RPMI8226 (cell line): Measurements from ENCODE around the gene SAMHD1.
"Not testable (repeated sequence)": the region's sequence is repeated elsewhere in the genome, so short reads cannot be mapped to it uniquely, and the experiment has no call there.

Source experiments
- DNase-seq: peaks from one replicate; pipeline ENCODE4 v3.0.0-alpha.2; 2015

SAMHD1 gene

DNA sequence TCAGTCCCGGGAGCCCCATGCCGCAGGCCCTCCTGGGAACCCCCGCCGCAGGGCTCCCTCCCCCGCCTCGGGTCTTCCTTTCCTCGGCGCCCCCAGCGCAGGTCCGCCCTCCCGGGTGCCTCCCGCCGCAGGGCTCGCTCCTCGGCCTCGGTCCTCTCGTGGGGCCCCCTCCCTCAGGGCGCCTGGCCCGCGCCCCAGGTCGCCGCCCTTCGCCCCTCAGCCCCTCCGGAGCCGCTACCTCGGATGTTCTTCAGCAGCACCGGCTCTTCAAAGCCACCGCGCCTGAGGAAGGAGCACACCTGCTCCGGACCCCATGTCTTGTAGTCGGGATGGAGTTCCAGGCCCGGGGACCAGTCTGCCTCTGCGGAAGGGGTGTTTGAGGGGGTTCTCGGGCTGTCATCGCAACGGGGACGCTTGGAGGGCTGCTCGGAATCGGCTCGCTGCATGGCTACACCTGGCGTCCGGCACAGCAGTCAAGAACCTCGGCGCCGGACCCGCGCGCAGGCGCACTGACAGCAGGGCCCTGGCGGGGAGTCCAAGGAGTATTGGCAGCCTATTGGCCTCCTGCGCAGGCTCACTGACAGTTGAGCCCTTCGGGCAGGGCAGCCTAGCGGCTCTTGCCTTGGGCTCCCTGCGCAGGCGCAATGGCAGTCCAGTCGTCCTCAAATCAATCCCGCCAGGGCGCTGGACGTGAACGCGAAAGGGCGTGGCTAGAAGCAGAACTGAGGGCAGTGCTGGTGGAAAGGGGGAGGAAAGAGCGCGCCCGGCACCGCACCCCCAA lies at the start of gene SAMHD1:
TSS of gene SAMHD1 (minus strand) at position 511 of the 781 bp plus-strand sequence. CDS start at position 446, 65 bp downstream.
- peak; percentile 99 for DNase-seq

DNA sequence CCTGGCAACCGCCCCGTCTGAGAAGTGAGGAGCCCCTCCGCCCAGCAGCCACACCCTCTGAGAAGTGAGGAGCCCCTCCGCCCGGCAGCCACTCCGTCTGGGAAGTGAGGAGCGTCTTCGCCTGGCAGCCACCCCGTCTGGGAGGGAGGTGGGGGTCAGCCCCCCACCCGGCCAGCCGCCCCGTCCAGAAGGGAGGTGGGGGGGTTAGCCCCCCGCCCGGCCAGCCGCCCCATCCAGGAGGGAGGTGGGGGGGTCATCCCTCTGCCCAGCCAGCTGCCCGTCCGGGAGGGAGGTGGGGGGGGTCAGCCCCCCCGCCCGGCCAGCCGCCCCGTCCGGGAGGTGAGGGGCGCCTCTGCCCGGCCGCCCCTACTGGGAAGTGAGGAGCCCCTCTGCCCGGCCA lies 48.7 kb upstream of the SAMHD1 start:
- DNase-seq: not testable (repeated sequence)

DNA sequence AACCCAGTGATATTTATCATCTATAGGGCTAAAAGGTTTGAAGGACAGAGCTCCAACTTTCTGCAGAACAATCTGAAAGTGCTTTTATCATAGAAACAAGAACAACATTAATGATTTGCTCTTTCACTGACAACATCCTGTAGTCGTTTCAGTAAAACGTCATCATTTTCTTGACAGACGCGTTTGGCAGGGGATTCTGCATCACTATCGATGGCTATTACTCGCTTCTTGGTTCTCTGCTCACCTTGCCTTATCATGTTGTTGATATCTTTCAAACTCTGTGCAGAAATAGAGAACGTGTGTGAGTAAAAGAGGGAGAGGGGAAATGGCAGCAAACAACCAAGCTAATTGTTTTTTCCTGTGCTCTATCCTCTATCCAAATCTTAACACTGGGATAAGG lies 47.1 kb upstream of the SAMHD1 start:
- DNase-seq: no peak

DNA sequence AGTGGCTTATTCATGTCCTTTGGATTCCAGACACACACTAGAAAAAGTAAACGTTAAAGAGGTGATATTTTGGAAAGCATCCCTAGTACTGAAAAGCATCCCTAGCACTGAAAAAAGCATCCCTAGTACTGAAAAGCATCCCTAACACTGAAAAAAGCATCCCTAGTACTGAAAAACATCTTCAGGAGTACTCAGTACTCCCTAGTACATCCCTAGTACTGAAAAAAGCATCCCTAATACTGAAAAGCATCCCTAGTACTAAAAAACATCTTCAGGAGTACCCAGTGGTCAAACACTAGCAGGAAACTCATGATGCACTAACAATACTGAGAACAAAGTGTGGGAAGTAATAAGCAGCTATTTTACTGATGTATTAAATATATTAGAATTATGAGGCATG lies 45.6 kb upstream of the SAMHD1 start:
- no peak for DNase-seq

DNA sequence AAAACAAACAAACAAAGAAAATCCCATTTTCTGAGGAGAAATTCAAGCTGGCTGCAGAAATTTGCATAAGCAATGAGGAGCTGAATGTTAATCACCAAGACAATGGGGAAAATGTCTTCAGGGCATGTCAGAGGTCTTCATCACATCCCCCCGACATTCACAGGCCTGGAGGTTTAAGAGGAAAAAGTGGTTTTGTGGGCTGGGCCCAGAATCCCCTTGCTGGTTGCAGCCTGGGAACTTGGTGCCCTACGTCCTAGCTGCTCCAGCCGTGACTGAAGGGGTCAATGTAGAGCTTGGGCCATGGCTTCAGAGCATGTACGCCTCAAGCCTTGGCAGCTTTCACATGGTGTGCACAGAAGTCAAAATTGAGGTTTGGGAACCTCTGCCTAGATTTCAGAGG lies 42.7 kb upstream of the SAMHD1 start:
- not testable (repeated sequence) for DNase-seq

DNA sequence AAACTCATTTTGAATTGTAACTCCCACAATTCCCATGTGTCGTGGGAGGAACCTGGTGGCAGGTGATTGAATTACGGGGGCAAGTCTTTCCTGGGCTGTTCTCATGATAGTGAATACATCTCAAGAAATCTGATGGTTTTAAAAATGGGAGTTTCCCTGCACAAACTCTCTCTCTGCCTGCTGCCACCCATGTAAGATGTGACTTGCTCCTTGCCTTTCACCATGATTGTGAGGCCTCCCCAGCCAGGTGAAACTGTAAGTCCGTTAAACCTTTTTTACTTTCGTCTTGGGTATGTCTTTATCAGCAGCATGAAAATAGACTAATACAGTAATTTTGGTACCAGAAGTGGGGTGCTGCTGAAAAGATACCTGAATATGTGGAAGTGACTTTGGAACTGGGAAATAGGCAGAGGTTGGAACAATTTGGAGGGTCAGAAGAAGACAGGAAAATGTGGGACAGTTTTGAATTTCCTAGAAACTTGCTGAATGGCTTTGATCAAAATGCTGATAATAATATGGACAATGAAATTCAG lies 41.4 kb upstream of the SAMHD1 start:
- no peak for DNase-seq

DNA sequence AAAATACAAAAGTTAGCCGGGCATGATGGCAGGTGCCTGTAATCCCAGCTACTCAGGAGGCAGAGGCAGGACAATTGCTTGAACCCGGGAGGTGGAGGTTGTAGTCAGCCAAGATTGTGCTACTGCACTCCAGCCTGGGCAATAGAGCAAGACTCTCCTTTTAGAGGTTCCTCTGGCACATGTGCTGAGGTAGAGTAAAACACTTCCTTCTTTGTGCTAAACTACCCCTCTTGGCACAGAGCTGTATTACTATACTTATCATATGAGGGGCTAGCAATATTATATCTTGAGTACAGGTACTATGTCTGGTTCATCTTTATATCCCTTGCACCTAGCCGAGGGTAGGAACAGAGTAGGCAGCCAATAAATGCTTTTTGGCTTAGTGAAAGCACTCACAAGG lies 40.2 kb upstream of the SAMHD1 start:
- DNase-seq: no peak

DNA sequence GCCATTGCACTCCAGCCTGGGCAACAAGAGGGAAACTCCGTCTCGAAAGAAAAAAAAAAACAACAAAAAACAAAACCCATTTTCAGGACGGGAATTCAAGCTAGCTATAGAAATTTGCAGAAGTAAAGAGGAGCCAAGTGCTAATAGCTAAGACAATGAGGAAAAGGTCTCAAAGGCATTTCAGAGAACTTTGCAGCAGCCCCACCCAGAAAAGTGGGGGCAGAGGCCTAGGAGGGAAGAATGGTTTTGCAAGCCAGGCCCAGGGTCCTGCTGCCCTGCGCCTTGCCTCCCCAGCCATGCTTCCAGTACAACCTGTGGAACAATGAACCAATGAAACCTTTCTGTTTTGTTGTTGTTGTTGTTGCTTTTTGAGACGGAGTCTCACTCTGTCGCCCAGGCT lies 38.3 kb upstream of the SAMHD1 start:
- DNase-seq: no peak

DNA sequence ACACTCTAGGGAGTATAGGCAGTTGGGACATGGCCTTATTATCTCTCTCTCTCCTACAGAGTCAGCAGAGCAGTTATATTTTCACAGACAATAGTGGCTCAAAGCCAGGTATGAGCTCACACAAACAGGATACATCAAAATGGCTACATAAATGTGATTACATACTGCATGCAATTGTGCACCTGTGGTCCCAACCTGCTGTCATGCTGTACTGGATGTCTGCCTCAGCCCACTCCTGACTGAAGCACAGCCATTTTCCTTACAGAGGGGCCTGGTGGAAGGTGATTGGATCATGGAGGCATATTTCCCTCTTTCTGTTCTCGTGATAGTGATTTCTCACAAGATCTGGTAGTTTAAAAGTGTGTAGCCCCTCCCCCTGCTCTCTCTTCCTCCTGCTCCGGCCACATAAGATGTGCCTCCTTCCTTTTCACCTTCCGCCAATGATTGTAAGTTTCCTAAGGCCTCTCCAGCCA lies 37.0 kb upstream of the SAMHD1 start:
- peak; percentile 57 for DNase-seq

DNA sequence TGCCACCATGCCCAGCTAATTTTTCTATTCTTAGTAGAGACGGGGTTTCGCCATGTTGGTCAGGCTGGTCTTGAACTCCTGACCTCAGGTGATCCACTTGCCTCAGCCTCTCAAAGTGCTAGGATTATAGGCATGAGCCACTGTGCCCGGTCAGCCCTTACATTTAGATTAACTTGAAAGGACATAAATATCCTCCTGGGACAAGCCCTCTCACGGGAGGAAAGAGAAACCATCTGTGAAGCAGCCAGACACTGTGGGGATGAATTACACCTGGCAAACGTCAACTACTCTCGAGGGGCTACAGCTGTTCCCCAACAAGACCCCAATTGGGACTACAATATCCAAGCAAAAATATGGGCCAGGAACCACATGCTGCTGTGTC lies 32.7 kb upstream of the SAMHD1 start:
- no peak for DNase-seq

DNA sequence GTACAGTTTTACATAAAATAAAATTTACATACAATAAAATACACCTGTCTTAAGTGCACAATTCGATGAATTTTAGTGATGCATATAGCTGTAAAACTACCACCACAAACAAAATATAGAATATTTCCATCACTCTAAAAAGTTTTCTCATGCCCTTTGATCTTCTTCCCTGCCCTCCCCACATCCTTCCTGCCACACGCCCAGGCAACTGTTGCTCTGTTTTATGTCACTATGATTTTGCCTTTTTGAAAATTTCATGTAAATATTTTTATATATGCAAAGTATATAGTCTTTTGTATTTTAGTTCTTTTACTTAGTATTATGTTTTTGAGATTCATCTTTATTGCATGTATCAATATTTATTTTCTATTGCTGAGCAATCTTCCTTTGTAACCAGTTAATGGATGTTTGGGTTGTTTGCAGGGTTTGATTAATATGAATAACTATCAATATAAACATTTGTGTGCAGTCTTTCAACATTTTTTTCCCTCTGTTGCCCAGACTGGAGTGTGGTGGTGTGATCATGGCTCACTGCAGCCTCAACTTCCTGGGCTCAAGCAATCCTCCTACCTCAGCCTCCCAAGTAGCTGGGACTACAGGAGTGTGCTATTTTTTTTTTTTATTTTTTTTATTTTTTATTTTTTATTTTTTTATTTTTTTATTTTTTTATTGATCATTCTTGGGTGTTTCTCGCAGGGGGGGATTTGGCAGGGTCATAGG lies 23.8 kb upstream of the SAMHD1 start:
- DNase-seq: no peak

DNA sequence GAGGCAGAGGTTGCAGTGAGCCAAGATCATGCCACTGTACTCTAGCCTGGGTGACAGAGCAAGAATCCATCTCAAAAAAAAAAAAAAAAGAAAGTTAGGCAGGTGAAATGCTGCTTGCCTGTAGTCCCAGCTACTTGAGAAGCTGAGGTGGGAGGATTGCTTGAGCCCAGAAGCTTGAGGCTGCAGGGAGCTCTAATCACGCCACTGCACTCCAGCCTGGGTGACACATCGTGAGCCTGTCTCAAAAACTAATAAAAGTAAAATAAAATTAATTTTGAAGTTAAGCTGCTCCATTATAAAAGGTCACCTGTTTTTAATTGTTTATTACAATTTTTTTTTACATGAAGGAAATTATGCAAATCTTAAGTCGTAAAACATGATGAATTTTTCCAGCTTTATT lies 23.2 kb upstream of the SAMHD1 start:
- DNase-seq: no peak

DNA sequence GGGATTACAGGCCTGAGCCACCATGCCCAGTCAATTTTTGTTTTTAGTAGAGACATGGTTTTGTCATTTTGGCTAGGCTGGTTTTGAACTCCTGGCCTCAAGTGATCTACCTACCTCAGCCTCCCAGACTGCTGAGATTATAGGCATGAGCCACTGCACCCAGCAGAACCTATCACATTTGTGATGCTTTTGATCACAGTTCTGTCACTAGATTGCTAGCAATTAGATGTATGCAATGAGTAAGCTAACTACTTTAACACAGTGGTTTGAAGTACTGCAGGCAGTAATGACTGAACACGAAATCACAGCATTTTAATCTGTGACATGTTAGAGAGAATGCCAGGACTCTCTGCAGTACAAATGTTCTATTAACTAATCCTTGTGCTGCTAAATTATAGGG lies 19.6 kb upstream of the SAMHD1 start:
- no peak for DNase-seq

DNA sequence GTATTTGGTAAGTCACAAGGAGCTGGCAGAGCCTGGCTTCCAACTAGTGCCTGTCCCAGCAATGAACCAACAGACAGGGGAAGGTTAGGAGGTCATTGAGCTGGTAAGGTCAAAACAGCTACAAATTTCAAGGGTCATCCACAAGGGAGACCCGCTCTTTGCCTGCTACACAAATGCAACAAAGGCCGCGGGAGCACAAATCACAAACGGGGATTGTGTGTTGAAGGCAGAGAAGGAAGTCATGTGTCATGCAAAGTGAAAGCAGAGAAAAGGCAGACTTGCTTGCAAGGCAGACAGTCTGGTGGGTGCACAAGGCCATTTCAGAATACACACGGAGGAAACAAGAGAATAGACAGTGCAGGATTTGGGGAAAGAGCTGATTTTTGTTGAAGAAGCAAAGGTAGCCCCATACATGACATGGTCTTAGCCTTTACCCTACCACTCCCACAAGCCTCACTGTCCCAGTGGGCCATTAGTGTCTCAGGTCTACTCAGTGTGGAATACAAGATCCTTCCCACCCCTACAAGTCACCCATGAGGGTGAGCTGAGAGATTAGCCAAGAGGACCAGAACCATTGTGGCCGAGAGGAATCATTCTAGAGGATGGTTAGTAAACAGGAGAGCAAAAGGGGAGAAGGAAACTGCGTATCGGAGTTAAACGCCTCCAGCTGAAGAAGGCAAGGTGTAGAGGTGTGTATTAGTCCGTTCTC lies 18.1 kb upstream of the SAMHD1 start:
- DNase-seq: no peak

DNA sequence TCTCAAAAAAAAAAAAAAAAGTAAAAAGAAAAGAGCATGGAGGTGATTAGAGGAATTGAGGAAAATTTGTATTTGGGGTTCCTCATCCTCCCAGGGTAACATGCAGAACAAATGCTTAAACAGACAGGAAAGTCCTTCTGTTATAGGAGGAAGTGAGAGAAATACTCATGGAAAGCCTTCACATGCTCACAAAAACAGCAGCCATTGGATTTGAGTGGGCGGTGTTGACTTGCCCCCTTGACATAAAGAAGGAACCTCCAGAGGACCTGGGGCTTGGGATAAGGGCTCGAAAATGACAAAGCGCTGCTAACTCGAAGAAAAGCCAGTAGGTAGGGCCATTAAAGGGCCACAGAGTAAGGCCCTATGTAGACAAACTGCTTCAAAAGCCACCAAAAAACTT lies 17.5 kb upstream of the SAMHD1 start:
- no peak for DNase-seq

DNA sequence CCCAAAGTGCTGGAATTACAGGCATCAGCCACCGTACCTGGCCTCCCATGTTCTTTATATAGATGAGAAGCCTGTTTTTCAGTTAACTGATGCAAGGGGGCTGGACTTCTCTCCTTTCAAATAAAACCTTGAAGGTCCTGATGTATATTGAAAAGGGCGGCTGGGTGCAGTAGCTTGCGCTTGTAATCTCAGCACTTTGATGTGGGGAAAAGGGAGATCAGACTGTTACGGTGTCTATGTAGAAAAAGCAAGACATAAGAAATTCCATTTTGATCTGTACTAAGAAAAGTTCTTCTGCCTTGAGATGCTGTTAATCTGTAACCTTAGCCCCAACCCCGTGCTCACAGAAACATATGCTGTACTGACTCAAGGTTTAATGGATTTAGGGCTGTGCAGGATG lies 16.1 kb upstream of the SAMHD1 start:
- DNase-seq: no peak

DNA sequence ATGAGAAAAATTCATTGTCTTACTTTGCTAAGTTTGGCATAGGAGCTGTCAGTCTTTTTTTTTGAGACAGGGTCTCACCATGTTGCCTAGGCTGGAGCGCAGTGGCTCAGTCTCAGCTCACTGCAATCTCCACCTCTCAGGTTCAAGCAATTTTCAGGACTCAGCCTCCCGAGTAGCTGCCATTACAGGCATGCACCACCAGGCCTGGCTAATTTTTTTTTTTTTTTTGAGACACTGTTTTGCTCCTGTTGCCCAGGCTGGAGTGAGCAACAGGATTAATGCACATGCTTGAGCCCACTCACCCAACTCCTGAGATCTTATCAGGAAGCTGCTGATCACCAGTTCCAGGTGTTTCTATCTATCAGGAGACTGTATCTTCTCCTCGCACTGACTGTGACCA lies 15.5 kb upstream of the SAMHD1 start:
- DNase-seq: not testable (repeated sequence)

DNA sequence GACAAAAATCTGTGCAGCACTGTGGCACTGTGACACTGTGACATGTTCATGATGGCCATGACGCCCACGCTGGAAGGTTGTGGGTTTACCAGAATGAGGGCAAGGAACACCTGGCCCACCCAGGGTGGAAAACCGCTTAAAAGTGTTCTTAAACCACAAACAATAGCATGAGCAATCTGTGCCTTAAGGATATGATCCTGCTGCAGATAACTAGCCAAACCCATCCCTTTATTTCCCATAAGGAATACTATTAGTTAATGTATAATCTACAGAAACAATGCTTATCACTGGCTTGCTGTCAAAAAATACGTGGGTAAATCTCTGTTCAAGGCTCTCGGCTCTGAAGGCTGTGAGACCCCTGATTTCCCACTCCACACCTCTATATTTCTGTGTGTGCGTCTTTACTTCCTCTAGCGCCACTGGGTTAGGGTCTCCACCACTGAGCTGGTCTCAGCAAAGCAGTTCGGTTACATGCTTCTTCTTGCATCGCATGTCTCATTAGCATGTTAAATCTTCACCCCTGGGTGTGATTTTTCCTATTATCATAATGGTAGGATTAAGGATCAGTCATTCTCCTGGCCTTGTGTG lies 10.9 kb upstream of the SAMHD1 start:
- not testable (repeated sequence) for DNase-seq

DNA sequence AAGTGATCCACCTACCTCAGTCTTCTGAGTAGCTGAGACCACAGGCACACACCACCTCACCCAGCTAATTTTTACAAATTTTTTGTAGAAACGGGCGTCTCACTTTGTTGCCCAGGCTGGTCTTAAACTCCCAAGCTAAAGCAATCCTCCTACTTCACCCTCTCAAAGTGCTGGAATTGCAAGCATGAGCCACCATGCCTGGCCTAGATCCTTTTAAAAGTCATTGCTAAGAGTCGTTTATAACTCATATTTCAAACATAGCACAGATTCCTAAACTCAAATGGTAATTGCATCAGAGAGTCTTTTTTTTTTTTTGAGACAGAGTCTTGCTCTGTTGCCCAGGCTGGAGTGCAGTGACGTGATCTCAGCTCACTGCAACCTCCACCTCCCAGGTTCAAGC lies 7.7 kb upstream of the SAMHD1 start:
- no peak for DNase-seq

DNA sequence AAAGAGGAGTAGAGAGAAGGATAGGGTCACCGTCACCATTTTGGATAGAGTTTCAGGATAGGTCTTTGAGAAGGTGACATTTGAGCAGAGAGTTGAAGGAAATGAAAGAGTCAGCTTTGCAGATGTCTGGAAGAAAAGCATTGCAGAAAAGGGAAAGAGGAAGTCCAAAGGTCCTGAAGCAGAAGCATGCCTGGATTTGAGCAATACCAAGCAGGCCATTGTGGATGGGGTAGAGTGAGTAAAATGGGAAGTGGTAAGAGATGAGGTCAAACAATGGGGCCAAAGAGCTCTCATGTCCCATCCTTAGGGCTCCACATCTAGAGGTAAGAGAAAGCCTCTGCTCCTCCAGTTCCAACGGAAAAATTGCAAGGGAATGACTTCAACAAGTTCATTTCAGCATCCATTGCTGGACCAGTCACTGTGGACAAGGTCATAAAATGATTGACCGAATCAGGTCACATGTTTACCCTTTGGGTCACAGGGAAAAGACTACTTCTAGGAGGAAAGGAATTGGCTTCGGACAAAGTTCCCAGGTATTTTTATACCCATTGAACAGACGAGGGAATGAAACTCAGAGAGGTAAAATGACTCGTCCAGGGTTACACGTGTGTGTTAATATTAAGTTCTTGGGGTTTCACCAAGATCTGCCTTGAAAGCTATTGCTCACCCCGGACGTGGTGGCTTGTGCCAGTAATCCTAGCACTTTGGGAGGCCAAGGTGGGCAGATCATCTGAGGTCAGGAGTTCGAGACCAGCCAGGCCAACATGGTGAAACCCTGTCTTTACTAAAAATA lies 6.6 kb upstream of the SAMHD1 start:
- DNase-seq: peak; percentile 16

DNA sequence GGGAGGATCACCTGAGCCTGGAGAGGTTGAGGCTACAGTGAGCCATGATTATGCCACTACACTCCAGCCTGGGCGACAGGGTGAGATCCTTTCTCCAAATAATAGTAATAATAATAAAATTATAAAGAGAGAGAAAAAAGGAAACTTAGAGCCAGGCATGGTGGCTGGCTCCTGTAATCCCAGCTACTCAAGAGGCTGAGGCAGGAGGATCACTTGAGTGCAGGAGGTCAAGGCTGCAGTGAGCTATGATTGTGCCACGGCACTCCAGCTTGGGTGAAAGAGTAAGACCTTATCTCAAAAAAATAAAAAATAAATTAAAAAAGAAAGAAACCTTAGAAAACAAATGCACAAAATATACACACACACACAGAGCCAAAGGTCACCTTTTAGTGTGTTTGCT lies 5.2 kb upstream of the SAMHD1 start:
- DNase-seq: no peak

DNA sequence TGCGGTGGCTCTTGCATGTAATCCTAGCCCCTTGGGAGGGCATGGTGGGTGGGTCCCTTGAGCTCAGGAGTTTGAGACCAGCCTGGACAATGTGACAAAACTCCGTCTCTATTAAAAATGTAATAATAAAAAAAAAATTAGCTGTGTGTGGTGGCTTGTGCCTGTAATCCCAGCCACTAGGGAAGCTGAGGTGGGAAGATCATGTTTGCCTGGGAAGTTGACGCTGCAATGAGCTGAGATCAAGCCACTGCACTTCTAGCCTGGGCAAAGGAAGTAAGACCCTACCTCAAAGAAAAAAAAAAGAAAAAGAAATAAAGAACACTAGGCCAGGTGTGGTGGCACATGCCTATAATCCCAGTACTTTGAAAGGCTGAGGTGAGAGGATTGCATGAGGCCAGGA lies 4.5 kb upstream of the SAMHD1 start:
- no peak for DNase-seq
